SK-N-SH treated with all-trans-retinoic acid at 6 μM for 48 hours (cell line): ENCODE measurements around the gene PRDM5.

Experiments used
- ARNTL ChIP-seq: fragments of 450-650 bp; formaldehyde crosslinking; IDR thresholded peaks from 2 replicates; pipeline ENCODE4 v1.5.0; 2020; ENCODE audit warnings: low read depth, mild to moderate bottlenecking, moderate library complexity, borderline replicate concordance
- CSDC2 ChIP-seq: fragments of 250-450 bp; sonication (Bioruptor Pico); IDR thresholded peaks from 2 replicates; pipeline ENCODE4 v1.5.0; 2020; ENCODE audit warnings: mild to moderate bottlenecking, moderate library complexity
- GLIS3 ChIP-seq: fragments of 250-450 bp; sonication (Bioruptor Pico); IDR thresholded peaks from 2 replicates; pipeline ENCODE4 v1.5.0; 2020; ENCODE audit warnings: mild to moderate bottlenecking, moderate library complexity
- ISL1 ChIP-seq: fragments of 250-450 bp; sonication (Bioruptor Pico); IDR thresholded peaks from 2 replicates; pipeline ENCODE4 v2.1.2; 2022; ENCODE audit warnings: mild to moderate bottlenecking, moderate library complexity
- RARB ChIP-seq: fragments of 250-450 bp; sonication (Bioruptor Pico); IDR thresholded peaks from 2 replicates; pipeline ENCODE4 v1.8.0; 2021; ENCODE audit warnings: mild to moderate bottlenecking, moderate library complexity
- SNAI2 ChIP-seq: fragments of 250-450 bp; sonication (Bioruptor Pico); IDR thresholded peaks from 2 replicates; pipeline ENCODE4 v1.5.0; 2020; ENCODE audit warnings: mild to moderate bottlenecking, moderate library complexity
- ZFP3 ChIP-seq: fragments of 250-450 bp; sonication (Bioruptor Pico); IDR thresholded peaks from 2 replicates; pipeline ENCODE4 v1.5.0; 2020; ENCODE audit warnings: mild to moderate bottlenecking, moderate library complexity
- TF ChIP-seq, protein P1 (sequence below): fragments of 250-450 bp; sonication (Bioruptor Pico); IDR thresholded peaks from 2 replicates; pipeline ENCODE4 v1.5.1; 2021; ENCODE audit warnings: mild to moderate bottlenecking, moderate library complexity
- TF ChIP-seq, protein P2 (sequence below): fragments of 250-450 bp; sonication (Bioruptor Pico); IDR thresholded peaks from 2 replicates; pipeline ENCODE4 v1.8.0; 2021; ENCODE audit warnings: low read depth, mild to moderate bottlenecking, moderate library complexity, borderline replicate concordance
- TF ChIP-seq, protein P3 (sequence below): fragments of 250-450 bp; sonication (Bioruptor Pico); IDR thresholded peaks from 2 replicates; pipeline ENCODE4 v1.5.1; 2020; ENCODE audit warnings: low read depth, mild to moderate bottlenecking, moderate library complexity
- TF ChIP-seq, protein P4 (sequence below): fragments of 250-450 bp; sonication (Bioruptor Pico); IDR thresholded peaks from 2 replicates; pipeline ENCODE4 v1.5.0; 2020; ENCODE audit warnings: mild to moderate bottlenecking, moderate library complexity

DNA sequence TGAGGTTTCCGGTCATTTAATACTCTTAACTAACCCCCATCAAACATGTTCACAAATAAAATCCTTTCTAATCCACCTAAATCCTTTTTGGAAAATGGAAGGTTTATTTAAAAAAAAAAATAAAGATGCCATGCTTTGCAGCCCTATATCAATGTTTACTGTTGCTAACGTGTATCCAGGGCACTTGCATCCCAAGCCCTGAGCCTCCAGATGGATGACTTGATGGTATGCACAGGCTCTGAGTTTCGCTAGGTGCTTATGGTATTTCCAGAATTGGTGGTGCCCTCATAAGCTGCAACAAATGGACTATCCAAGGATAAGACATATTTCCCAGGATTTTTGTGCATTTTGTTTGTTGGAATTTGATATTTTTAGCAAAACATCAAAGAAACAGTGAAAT, 257.7 kb downstream of the PRDM5 start:
- TF ChIP-seq SNAI2 (CRISPR knock-in tag) (no peak), ISL1 (CRISPR knock-in tag) (no peak), GLIS3 (CRISPR knock-in tag) (no peak), ZFP3 (no peak), ARNTL (no peak), RARB (no peak), CSDC2 (CRISPR knock-in tag) (no peak)
- TF ChIP-seq, protein P1, sequence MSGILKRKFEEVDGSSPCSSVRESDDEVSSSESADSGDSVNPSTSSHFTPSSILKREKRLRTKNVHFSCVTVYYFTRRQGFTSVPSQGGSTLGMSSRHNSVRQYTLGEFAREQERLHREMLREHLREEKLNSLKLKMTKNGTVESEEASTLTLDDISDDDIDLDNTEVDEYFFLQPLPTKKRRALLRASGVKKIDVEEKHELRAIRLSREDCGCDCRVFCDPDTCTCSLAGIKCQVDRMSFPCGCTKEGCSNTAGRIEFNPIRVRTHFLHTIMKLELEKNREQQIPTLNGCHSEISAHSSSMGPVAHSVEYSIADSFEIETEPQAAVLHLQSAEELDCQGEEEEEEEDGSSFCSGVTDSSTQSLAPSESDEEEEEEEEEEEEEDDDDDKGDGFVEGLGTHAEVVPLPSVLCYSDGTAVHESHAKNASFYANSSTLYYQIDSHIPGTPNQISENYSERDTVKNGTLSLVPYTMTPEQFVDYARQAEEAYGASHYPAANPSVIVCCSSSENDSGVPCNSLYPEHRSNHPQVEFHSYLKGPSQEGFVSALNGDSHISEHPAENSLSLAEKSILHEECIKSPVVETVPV (CRISPR knock-in tag): no peak
- TF ChIP-seq, protein P2, sequence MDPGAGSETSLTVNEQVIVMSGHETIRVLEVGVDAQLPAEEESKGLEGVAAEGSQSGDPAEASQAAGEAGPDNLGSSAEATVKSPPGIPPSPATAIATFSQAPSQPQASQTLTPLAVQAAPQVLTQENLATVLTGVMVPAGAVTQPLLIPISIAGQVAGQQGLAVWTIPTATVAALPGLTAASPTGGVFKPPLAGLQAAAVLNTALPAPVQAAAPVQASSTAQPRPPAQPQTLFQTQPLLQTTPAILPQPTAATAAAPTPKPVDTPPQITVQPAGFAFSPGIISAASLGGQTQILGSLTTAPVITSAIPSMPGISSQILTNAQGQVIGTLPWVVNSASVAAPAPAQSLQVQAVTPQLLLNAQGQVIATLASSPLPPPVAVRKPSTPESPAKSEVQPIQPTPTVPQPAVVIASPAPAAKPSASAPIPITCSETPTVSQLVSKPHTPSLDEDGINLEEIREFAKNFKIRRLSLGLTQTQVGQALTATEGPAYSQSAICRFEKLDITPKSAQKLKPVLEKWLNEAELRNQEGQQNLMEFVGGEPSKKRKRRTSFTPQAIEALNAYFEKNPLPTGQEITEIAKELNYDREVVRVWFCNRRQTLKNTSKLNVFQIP: no peak
- TF ChIP-seq, protein P3, sequence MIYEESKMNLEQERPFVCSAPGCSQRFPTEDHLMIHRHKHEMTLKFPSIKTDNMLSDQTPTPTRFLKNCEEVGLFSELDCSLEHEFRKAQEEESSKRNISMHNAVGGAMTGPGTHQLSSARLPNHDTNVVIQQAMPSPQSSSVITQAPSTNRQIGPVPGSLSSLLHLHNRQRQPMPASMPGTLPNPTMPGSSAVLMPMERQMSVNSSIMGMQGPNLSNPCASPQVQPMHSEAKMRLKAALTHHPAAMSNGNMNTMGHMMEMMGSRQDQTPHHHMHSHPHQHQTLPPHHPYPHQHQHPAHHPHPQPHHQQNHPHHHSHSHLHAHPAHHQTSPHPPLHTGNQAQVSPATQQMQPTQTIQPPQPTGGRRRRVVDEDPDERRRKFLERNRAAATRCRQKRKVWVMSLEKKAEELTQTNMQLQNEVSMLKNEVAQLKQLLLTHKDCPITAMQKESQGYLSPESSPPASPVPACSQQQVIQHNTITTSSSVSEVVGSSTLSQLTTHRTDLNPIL (CRISPR knock-in tag): no peak
- TF ChIP-seq, protein P4, sequence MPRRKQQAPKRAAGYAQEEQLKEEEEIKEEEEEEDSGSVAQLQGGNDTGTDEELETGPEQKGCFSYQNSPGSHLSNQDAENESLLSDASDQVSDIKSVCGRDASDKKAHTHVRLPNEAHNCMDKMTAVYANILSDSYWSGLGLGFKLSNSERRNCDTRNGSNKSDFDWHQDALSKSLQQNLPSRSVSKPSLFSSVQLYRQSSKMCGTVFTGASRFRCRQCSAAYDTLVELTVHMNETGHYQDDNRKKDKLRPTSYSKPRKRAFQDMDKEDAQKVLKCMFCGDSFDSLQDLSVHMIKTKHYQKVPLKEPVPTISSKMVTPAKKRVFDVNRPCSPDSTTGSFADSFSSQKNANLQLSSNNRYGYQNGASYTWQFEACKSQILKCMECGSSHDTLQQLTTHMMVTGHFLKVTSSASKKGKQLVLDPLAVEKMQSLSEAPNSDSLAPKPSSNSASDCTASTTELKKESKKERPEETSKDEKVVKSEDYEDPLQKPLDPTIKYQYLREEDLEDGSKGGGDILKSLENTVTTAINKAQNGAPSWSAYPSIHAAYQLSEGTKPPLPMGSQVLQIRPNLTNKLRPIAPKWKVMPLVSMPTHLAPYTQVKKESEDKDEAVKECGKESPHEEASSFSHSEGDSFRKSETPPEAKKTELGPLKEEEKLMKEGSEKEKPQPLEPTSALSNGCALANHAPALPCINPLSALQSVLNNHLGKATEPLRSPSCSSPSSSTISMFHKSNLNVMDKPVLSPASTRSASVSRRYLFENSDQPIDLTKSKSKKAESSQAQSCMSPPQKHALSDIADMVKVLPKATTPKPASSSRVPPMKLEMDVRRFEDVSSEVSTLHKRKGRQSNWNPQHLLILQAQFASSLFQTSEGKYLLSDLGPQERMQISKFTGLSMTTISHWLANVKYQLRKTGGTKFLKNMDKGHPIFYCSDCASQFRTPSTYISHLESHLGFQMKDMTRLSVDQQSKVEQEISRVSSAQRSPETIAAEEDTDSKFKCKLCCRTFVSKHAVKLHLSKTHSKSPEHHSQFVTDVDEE (CRISPR knock-in tag): no peak
